Suprapubic skin (tissue), 4 donors: Measurements from ENCODE around the gene NMRK1.

ENCODE experiments used
- EP300 ChIP-seq: sonication (generic); formaldehyde crosslinking; IDR thresholded peaks from one replicate; pipeline ENCODE4 v1.6.1; 2017; ENCODE audit warnings: antibody characterized with exemption
- POLR2AphosphoS5 ChIP-seq, 3 donors: sonication (generic); formaldehyde crosslinking; IDR thresholded peaks; one replicate each; pipeline ENCODE4 v1.6.1; 2017; ENCODE audit warnings: antibody characterized with exemption in 3 of 3
- TF ChIP-seq, protein P1 (sequence below), 2 donors: fragments of 200-600 bp in 1 of 2; fragments of 450-650 bp in 1 of 2; sonication (generic) in 1 of 2; IDR thresholded peaks; one replicate each; pipeline ENCODE4 v1.5.1; 2016 to 2019; ENCODE audit warnings: antibody characterized with exemption in 2 of 2, mild to moderate bottlenecking in 1 of 2, moderate library complexity in 1 of 2

DNA sequence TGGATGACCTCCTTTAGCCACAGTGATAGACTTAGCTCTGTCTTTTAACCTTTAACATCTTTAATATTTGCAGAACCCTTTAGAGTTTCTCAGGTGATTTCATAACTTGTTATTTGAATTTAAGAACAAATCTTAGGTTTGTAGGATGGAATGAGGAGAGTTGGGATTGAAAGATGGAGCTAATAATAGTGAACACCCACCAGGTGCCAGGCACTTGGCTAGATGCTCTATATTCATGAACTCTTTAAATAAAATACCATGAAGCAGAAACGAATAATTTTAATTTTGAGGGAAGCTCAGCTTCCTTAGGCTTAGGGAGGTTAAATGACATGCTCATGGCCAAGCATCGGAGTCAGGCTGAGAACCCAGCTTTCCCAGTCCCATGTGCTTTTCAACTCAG lies 40.4 kb downstream of the NMRK1 start:
- TF ChIP-seq, protein P1, sequence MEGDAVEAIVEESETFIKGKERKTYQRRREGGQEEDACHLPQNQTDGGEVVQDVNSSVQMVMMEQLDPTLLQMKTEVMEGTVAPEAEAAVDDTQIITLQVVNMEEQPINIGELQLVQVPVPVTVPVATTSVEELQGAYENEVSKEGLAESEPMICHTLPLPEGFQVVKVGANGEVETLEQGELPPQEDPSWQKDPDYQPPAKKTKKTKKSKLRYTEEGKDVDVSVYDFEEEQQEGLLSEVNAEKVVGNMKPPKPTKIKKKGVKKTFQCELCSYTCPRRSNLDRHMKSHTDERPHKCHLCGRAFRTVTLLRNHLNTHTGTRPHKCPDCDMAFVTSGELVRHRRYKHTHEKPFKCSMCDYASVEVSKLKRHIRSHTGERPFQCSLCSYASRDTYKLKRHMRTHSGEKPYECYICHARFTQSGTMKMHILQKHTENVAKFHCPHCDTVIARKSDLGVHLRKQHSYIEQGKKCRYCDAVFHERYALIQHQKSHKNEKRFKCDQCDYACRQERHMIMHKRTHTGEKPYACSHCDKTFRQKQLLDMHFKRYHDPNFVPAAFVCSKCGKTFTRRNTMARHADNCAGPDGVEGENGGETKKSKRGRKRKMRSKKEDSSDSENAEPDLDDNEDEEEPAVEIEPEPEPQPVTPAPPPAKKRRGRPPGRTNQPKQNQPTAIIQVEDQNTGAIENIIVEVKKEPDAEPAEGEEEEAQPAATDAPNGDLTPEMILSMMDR (IDR thresholded peaks at IDR 0.05) = no peak
- no peak for TF ChIP-seq EP300
- no peak for TF ChIP-seq POLR2AphosphoS5 (IDR thresholded peaks at IDR 0.05)
